Neural cell (in vitro differentiated cells): ENCODE measurements around the gene TSPAN33. TPM values are rescaled to one million over a fixed set of nuclear protein-coding genes. Genes with fewer than 3 reads are reported as not detected.

Source experiments
- H2AFZ ChIP-seq: fragments of 200-600, 300-800 bp; sonication (generic), shearing (Covaris generic); 2 replicates; pipeline ENCODE4 v1.6.0; 2014; ENCODE audit warnings: low read depth, mild to moderate bottlenecking, antibody characterized with exemption, low read length, moderate library complexity
- H3F3A ChIP-seq: fragments of 200-600 bp; shearing (Covaris generic); 2 replicates; pipeline ENCODE4 v1.6.1; 2016; ENCODE audit warnings: mild to moderate bottlenecking, moderate library complexity, mixed read lengths, antibody characterized with exemption, low read length; ENCODE audit not compliant: insufficient read depth, poor library complexity, severe bottlenecking
- H3K27ac ChIP-seq: fragments of 200-600, 300-800 bp; sonication (generic), shearing (Covaris generic); 2 replicates; pipeline ENCODE4 v1.5.1; 2014; ENCODE audit warnings: mild to moderate bottlenecking, low read length, moderate library complexity
- H3K27me3 ChIP-seq: fragments of 300-800, 200-600 bp; sonication (generic), shearing (Covaris generic); 2 replicates; pipeline ENCODE4 v1.6.0; 2014; ENCODE audit warnings: mild to moderate bottlenecking, low read depth, low read length, moderate library complexity; ENCODE audit not compliant: insufficient read depth
- H3K36me3 ChIP-seq: fragments of 300-800, 200-600 bp; sonication (generic), shearing (Covaris generic); 2 replicates; pipeline ENCODE4 v1.5.1; 2014; ENCODE audit warnings: mild to moderate bottlenecking, antibody characterized with exemption, low read length, moderate library complexity; ENCODE audit not compliant: insufficient read depth
- H3K4me2 ChIP-seq: fragments of 300-800, 200-600 bp; sonication (generic), shearing (Covaris generic); 2 replicates; pipeline ENCODE4 v1.6.0; 2014; ENCODE audit warnings: mild to moderate bottlenecking, low read length
- H3K4me3 ChIP-seq: fragments of 300-800, 200-600 bp; sonication (generic), shearing (Covaris generic); 2 replicates; pipeline ENCODE4 v1.5.1; 2014; ENCODE audit warnings: mild to moderate bottlenecking, low read length, moderate library complexity
- H3K79me2 ChIP-seq: fragments of 200-600 bp; shearing (Covaris generic); replicated peaks from 2 replicates; pipeline ENCODE4 v1.6.0; 2014; ENCODE audit warnings: mild to moderate bottlenecking, low read length, moderate library complexity; ENCODE audit not compliant: insufficient read depth
- H3K9ac ChIP-seq: fragments of 300-800, 200-600 bp; sonication (generic), shearing (Covaris generic); 2 replicates; pipeline ENCODE4 v1.6.1; 2016; ENCODE audit warnings: mild to moderate bottlenecking, low read length, mixed read lengths
- H3K9me2 ChIP-seq: fragments of 200-600 bp; shearing (Covaris generic); 2 replicates; pipeline ENCODE4 v1.6.1; 2016; ENCODE audit warnings: mild to moderate bottlenecking, low read length, mixed read lengths; ENCODE audit not compliant: insufficient read depth
- H3K9me3 ChIP-seq: fragments of 200-600, 300-800 bp; sonication (generic), shearing (Covaris generic); 2 replicates; pipeline ENCODE4 v1.6.1; 2016; ENCODE audit warnings: mild to moderate bottlenecking, mixed run types, low read length, moderate library complexity, mixed read lengths
- H4K20me1 ChIP-seq: fragments of 200-600 bp; shearing (Covaris generic); 2 replicates; pipeline ENCODE4 v1.6.1; 2016; ENCODE audit warnings: mild to moderate bottlenecking, mixed run types; ENCODE audit not compliant: insufficient read depth
- CTCF ChIP-seq: fragments of 450-650 bp; IDR thresholded peaks from 2 replicates; pipeline ENCODE4 v1.5.1; 2014; ENCODE audit warnings: antibody characterized with exemption, mild to moderate bottlenecking, moderate library complexity; ENCODE audit not compliant: poor library complexity, severe bottlenecking
- EP300 ChIP-seq: fragments of 450-650 bp; conservative IDR thresholded peaks from 2 replicates; pipeline ENCODE4 v1.6.1; 2014; ENCODE audit warnings: antibody characterized with exemption, mild to moderate bottlenecking, moderate library complexity; ENCODE audit not compliant: poor library complexity, severe bottlenecking
- EZH2 ChIP-seq: fragments of 200-600, 300-800 bp; shearing (Covaris generic), sonication (generic); IDR thresholded peaks from 2 replicates; pipeline ENCODE4 v1.6.1; 2014; ENCODE audit warnings: antibody characterized with exemption, low read length, borderline replicate concordance, mild to moderate bottlenecking; ENCODE audit not compliant: insufficient read depth, poor library complexity, severe bottlenecking
- MXI1 ChIP-seq: fragments of 450-650 bp; conservative IDR thresholded peaks from 2 replicates; pipeline ENCODE4 v1.6.1; 2014; ENCODE audit warnings: antibody characterized with exemption, mild to moderate bottlenecking; ENCODE audit not compliant: poor library complexity, severe bottlenecking
- POLR2AphosphoS5 ChIP-seq: IDR thresholded peaks from 2 replicates; pipeline ENCODE4 v1.6.1; 2012
- RAD21 ChIP-seq: fragments of 450-650 bp; conservative IDR thresholded peaks from 2 replicates; pipeline ENCODE4 v1.6.1; 2014; ENCODE audit warnings: antibody characterized with exemption, mild to moderate bottlenecking, moderate library complexity
- REST ChIP-seq: IDR thresholded peaks from 2 replicates; pipeline ENCODE4 v1.6.1; 2012; ENCODE audit warnings: borderline replicate concordance
- SMC3 ChIP-seq: fragments of 450-650 bp; conservative IDR thresholded peaks from 2 replicates; pipeline ENCODE4 v1.6.1; 2014; ENCODE audit warnings: antibody characterized with exemption, mild to moderate bottlenecking, moderate library complexity; ENCODE audit not compliant: poor library complexity
- TAF1 ChIP-seq: IDR thresholded peaks from 2 replicates; pipeline ENCODE4 v1.6.1; 2012; ENCODE audit warnings: low read depth
- polyA plus RNA-seq: library from polyadenylated mRNA; depleted of rRNA; stranded (reverse); fragments of >200 nt; gene quantifications from 2 replicates; pipeline ENCODE4 v1.2.3, GENCODE V29; 2014

The TSPAN33 gene
- polyA plus RNA-seq, 1 donor from 2014 or later, result 2.5 TPM

- H3K27me3 ChIP-seq, result peaks cover 2% of the 10 kb centered on the region
- no peak overlapping the region for H3K4me3 ChIP-seq
- no peaks in the 10 kb centered on the region for H3K36me3 ChIP-seq
- H3K9me3 ChIP-seq, result no peaks in the 10 kb centered on the region
- no peak for TF ChIP-seq CTCF
- no peak for TF ChIP-seq REST
- TF ChIP-seq TAF1, result no peak
- no peak for TF ChIP-seq EP300
- no peak for TF ChIP-seq POLR2AphosphoS5
- H3F3A ChIP-seq, result no peaks in the 10 kb centered on the region
- H3K79me2 ChIP-seq, result no peaks in the 10 kb centered on the region
- no peaks in the 10 kb centered on the region for H3K9me2 ChIP-seq
- H3K9ac ChIP-seq, result no peak overlapping the region
- H2AFZ ChIP-seq, result no peak overlapping the region
- H3K27ac ChIP-seq, result no peak overlapping the region
- H4K20me1 ChIP-seq, result no peaks in the 10 kb centered on the region
- H3K4me2 ChIP-seq, result no peak overlapping the region
Observed at GRCh38 chr7:129101746-129102145, 42.8 kb upstream of the TSPAN33 start.

GRCh38 chr7:129103561-129104324, 40.8 kb upstream of the TSPAN33 start:
- no peak overlapping the region for H2AFZ ChIP-seq
- H3K79me2 ChIP-seq, result no peaks in the 10 kb centered on the region
- no peaks in the 10 kb centered on the region for H3K27me3 ChIP-seq
- TF ChIP-seq REST, result no peak
- no peak for TF ChIP-seq RAD21
- no peak for TF ChIP-seq SMC3
- no peak for TF ChIP-seq TAF1
- TF ChIP-seq MXI1, result no peak
- no peak for TF ChIP-seq POLR2AphosphoS5
- no peak for TF ChIP-seq EP300
- no peak for TF ChIP-seq CTCF
- no peak for TF ChIP-seq EZH2
- H3K9me3 ChIP-seq, result no peaks in the 10 kb centered on the region
- H3K9me2 ChIP-seq, result no peaks in the 10 kb centered on the region
- H3K27ac ChIP-seq, result no peak overlapping the region
- H3K36me3 ChIP-seq, result no peaks in the 10 kb centered on the region
- H3K4me3 ChIP-seq, result no peak overlapping the region
- no peaks in the 10 kb centered on the region for H3F3A ChIP-seq
- H3K4me2 ChIP-seq, result no peak overlapping the region
- H3K9ac ChIP-seq, result no peak overlapping the region
- H4K20me1 ChIP-seq, result no peaks in the 10 kb centered on the region
